ENCODE data around the gene GATAD1.

DNA sequence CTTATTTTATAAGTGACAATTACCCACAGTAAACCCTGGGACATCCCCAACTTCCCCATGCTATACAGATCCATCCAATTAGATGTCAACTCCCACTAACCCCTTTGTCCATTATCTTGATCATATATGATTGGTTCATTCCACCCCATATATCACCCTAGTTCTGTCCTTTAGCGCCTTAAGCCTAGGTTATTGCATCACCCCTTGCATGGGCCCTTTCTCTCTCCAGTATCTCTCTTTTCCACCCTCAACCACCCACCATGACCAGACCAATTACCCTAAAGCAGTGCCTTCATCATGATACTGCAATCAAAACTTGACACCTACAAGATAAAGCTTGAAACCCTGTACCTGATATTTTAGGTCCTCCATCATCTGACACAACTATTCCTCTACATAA is 37.9 kb upstream of the GATAD1 start:
- TF ChIP-seq, protein P1, sequence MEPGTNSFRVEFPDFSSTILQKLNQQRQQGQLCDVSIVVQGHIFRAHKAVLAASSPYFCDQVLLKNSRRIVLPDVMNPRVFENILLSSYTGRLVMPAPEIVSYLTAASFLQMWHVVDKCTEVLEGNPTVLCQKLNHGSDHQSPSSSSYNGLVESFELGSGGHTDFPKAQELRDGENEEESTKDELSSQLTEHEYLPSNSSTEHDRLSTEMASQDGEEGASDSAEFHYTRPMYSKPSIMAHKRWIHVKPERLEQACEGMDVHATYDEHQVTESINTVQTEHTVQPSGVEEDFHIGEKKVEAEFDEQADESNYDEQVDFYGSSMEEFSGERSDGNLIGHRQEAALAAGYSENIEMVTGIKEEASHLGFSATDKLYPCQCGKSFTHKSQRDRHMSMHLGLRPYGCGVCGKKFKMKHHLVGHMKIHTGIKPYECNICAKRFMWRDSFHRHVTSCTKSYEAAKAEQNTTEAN (CRISPR knock-in tag; IDR thresholded peaks at IDR 0.05) = no peak
- TF ChIP-seq, protein P2, sequence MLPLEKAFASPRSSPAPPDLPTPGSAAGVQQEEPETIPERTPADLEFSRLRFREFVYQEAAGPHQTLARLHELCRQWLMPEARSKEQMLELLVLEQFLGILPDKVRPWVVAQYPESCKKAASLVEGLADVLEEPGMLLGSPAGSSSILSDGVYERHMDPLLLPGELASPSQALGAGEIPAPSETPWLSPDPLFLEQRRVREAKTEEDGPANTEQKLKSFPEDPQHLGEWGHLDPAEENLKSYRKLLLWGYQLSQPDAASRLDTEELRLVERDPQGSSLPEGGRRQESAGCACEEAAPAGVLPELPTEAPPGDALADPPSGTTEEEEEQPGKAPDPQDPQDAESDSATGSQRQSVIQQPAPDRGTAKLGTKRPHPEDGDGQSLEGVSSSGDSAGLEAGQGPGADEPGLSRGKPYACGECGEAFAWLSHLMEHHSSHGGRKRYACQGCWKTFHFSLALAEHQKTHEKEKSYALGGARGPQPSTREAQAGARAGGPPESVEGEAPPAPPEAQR (CRISPR knock-in tag; IDR thresholded peaks at IDR 0.05) = no peak

All from WTC11 (cell line).